Islet of Langerhans (tissue), 1 donor: ENCODE results near the gene EVC2.

ENCODE experiments used
- FAIRE-seq: peaks from one replicate; lab custom pipeline; 2011; peaks lifted over from hg19 to GRCh38; lab: Jason Lieb, UNC

Gene EVC2

DNA sequence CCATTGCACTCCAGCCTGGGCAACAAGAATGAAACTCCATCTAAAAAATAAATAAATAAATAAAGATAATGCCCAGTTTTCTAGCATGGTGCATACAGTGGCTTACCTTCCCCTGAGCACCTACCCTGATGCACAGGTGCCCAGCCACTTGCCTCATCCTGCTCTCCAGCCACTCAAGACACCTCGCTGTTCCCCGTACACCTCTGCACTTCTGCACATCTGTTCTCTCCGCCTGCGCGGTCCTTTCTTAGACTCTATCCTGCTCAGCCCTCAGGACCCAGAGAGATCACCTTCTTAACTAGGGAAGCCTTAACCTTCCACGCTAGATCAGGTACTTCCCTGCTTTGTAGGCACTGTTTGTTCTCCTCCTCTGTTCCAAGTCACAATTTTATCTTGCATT lies 5.5 kb upstream of the EVC2 start:
- FAIRE-seq, result no peak

DNA sequence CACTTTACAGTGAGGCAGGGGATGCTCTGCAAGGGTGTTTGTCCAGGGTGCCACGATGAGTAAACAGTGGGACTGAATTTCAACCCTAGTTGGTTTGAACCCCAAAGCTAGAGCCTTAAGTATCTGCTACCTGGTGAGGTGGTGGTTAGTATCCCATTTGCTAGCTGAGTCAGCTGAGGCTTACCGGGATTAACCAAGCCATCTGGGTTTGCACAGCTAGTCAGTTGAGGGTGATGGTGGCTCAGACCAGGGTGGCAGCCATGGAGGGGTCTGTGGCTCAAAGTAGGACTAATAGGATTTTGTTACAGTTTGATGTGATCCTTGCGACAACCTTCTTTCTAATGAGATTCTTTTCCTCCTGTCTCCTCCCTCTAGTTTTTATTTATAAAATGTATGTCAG lies 4.6 kb upstream of the EVC2 start:
- FAIRE-seq, result no peak

GRCh38 chr4:5712517-5712916 lies 4.2 kb upstream of the EVC2 start:
- FAIRE-seq, result no peak

- no peak for FAIRE-seq
Observed at GRCh38 chr4:5711479-5712184, 3.3 kb upstream of the EVC2 start.

DNA sequence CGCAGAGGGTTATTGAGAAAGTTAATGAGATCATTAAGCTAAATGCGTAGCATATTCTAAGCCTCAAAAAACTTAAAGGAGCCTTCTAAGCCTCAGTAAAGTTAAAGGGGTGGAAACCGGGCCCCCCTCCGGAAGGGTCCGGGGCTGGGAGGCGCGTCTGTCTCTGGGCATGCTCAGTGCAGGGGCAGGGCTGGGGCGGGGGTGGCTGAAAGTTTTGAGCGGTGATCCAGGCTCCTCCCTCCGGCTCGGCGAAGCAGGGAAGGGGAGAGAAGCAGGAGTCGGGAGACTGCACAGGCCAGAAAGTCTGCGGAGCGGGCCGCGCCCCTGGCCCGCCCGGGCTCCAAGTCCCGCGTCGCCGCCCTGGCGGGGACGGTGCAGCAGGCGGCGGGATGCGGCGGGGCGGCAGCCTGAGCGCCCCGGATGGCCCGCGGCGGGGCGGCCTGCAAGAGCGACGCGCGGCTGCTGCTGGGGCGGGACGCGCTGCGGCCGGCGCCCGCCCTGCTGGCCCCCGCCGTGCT lies 2.7 kb upstream of the EVC2 start, which contains the start of gene EVC:
TSS of gene EVC (plus strand) at position 241 of the 518 bp plus-strand sequence. CDS start at position 421, 180 bp downstream.
- FAIRE-seq, result no peak

DNA sequence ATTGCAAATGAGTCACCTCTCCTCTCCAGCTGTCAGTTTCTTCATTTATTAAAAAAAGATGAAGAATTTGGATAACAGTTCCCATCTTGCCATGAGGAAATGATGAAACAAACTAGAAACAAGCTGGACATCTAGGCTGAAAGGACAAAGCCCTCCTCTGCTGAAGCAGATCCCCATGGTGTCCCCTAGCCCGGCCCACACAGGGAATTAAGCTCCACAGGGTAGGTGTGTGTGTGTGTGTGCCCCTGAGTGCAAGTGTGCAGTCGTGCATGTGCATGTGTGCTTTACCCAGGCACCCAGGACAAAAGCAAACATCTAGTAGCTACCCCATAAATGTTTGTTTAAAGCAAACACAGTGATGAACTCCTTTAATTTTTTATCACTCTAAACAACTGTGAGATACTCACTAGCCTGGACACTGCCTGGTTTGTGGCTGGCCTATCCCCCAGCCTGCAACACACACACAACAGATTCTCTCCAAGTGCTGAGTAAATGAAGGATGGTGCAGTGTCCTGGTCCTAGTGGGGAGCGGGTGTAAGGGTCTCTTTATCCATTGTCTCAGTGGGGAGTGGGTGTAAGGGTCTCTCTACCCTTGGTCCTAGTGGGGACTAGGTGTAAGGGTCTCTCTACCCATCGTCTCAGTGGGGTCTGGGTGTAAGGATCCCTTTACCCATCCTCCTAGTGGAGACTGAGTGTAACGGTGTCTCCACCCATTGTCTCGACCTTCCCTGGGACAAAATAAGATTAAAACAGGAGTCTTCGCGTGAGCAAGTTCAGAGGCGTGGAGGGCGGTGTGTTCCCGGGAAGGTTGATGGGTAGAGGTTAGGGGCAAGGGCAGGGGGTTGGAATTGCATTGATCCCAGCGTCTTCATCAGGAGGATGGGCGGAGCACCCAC lies 2.0 kb upstream of the EVC2 start:
- FAIRE-seq, result no peak

DNA sequence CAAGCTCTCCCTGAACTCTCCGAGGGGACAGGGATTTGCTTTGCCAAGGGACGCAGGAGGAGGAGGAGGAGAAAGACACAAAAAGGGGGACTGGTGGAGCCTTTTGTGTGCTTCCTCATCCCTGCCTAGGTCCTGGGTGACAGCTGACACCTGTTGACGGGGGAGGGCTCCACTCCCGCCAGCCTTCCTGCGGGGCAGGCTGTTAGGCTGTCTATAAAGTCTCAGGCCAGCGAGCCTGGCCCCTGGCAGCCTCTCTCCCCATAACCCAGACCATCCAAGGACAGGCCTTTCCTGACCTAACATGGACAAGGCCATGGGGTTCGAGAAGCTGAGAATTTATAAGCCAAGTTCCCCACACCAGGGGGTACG lies 832 bp upstream of the EVC2 start:
- no peak for FAIRE-seq

- FAIRE-seq, result no peak
Observed at GRCh38 chr4:5707778-5708448, 446 bp downstream of the EVC2 start.

GRCh38 chr4:5707366-5707765 lies 993 bp downstream of the EVC2 start:
- FAIRE-seq, result no peak

DNA sequence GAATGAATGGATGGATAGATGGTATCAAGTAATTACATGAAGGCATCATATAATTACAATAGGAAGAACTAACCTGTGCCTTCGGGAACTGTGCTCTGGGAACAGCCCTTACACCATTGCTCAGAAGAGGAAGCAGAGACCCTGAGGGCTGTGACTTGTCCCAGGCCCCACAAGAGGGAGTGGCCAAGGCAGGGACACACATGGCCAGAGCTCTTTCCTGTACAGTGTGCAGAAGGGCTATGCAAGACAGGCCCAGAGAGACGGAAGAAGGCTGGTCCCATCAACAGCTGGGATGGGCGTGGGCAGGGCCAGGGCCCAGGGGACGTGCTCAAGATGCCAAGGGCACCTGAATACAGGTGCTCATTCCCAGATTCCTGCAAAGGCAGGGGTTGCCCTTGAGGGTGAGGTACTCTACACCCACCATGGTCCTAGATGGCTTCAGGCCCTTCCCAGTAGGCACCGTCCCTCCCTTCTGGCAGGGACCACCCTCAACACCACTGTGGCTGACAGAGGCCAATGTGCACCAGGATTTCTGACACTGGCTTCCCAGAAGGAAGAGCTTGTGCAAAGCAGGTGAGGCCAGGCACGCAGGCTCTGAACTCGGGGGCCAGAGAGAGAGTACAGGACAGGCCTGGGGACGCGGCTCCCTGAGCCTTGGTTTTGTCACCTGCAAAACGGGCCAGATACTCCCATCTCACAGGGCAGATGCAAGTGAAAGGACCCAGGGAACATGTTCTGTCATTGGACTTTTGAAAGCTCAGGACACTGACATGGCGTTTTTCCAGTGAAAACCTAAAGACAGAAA lies 1.7 kb downstream of the EVC2 start:
- no peak for FAIRE-seq

DNA sequence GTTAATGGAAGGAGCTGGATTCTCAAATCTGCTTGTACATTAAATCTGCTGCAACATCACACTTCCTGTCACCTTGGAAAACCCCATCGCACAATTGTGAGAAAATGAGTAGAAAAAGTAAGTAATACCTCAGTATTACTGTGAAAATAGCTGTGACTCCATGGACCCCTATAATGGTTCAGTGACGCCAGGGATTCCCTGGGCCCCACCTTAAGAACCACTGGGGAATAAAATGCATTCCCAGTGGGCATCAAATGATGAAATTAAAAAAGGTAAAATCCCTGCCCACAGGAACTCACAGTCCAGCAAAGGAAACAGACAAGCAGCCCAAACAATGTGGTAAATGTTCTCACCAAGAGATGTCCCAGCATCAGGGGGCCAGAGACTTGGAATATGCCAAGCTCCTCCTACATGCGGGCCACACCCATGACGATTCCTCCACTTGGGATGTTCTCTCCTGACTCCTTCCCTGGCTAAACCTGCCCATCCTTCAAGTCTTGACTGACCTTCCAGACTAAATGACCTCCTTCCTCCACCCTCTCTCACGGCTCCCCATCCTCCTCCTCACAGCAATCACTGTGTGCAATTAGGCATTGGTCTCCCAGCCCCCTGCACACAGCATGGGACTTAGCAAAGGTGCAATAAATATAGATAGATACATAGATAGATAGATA lies 2.6 kb downstream of the EVC2 start:
- no peak for FAIRE-seq

GRCh38 chr4:5704276-5704675 lies 4.1 kb downstream of the EVC2 start:
- no peak for FAIRE-seq

DNA sequence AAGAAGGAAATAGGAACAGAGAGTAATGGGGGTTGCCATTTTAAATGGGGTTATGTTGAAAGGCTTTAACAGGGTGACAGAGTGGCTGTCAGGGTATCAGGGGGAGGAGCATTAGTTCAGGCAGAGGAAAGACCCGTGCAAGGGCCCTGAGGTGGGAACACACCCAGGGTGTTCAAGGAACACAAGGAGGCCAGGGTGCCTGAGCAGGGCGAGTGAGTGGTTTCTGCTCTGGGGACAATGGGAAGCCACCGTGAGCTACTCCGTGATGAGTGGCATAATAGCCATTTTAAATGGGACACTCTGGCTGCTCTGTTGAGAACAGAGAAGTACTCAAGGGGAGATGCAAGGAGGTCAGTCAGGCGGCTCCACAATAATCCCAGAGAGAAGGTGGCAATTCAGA lies 4.5 kb downstream of the EVC2 start:
- FAIRE-seq, result no peak

GRCh38 chr4:5701971-5702370 lies 6.4 kb downstream of the EVC2 start:
- no peak for FAIRE-seq

DNA sequence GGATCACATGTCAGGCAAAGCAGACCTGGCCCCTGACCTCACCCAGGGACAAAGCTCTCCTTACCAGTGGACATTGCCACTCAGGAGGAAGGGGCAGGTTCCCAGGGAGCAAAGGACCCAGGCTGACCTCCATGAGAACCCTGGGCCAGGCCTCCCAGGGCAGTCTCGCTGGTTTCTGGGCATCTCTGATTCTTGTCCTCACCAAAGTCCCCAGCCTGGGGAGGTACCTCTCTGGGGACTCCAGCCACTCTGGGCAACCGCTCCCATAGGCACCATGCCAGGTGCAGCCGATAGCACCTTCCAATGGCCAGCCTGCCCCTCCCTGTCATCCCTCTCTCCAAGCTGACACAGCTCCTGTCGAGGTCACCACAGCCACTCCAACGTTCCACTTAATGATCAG lies 7.9 kb downstream of the EVC2 start:
- FAIRE-seq, result no peak

- no peak for FAIRE-seq
Observed at GRCh38 chr4:5696341-5696740, 12.0 kb downstream of the EVC2 start.

- no peak for FAIRE-seq
Observed at GRCh38 chr4:5693871-5694270, 14.5 kb downstream of the EVC2 start.

DNA sequence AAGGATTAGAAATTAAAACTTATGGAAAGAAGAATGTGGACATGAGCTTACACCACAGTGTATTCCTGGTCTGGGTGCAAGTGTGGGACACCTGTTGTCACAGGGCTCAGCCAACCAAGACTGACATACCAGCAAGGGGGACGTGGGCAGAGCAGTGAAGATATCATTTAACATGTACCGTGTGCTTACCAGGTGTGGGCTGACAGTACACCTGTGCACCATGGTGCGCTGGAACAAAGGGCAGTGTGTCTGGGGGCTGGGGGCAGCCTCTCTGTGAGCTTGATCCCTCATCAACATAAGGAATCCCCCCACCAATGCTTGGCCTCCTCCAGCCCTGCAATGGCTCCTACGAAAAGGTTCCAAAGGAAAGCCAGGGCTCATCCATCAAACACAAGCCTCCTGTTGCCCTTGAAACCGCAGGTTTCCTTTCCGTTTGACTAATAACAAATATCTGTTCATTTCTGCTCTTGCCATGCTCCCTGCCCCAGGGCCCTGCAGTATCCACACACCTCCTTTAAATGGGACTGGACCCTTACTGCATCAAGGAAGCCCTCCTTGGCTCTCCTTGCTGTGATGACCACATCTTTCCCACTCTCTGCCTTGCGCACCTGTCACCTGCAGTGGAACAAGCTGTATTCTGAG lies 16.7 kb downstream of the EVC2 start:
- FAIRE-seq, result no peak

GRCh38 chr4:5689065-5689464 lies 19.3 kb downstream of the EVC2 start:
- FAIRE-seq, result no peak

GRCh38 chr4:5686338-5686737 lies 22.0 kb downstream of the EVC2 start:
- FAIRE-seq, result no peak

GRCh38 chr4:5685296-5685695 lies 23.1 kb downstream of the EVC2 start:
- no peak for FAIRE-seq
